HFF-Myc (cell line): ENCODE results near the gene RNF5.

ENCODE experiments used
- DNase-seq: peaks from one replicate; pipeline ENCODE4 v3.0.0-alpha.2; 2011; ENCODE audit warnings: low read depth; ENCODE audit errors: extremely low read depth
- H3K4me3 ChIP-seq: replicated peaks from 2 replicates; pipeline ENCODE4 v1.5.1; 2011; ENCODE audit warnings: low read depth, mild to moderate bottlenecking, control low read depth, low read length
- TF ChIP-seq, protein P1 (sequence below): IDR thresholded peaks from 2 replicates; pipeline ENCODE4 v1.5.1; 2012; ENCODE audit warnings: mild to moderate bottlenecking, low read depth, low read length, control low read depth; ENCODE audit errors: missing control alignments

The RNF5 gene

GRCh38 chr6:32222333-32223230 lies 44.4 kb downstream of the RNF5 start:
- TF ChIP-seq, protein P1, sequence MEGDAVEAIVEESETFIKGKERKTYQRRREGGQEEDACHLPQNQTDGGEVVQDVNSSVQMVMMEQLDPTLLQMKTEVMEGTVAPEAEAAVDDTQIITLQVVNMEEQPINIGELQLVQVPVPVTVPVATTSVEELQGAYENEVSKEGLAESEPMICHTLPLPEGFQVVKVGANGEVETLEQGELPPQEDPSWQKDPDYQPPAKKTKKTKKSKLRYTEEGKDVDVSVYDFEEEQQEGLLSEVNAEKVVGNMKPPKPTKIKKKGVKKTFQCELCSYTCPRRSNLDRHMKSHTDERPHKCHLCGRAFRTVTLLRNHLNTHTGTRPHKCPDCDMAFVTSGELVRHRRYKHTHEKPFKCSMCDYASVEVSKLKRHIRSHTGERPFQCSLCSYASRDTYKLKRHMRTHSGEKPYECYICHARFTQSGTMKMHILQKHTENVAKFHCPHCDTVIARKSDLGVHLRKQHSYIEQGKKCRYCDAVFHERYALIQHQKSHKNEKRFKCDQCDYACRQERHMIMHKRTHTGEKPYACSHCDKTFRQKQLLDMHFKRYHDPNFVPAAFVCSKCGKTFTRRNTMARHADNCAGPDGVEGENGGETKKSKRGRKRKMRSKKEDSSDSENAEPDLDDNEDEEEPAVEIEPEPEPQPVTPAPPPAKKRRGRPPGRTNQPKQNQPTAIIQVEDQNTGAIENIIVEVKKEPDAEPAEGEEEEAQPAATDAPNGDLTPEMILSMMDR: no peak
- no peak for DNase-seq
- H3K4me3 ChIP-seq: no peak overlapping the region

GRCh38 chr6:32223258-32224235 lies 45.3 kb downstream of the RNF5 start, which contains the start of gene NOTCH4:
Gene NOTCH4, minus strand, starts transcription at chr6:32224067. Its CDS starts 139 bp downstream, at chr6:32223928.
- TF ChIP-seq, protein P1: no peak

GRCh38 chr6:32224696-32225095 lies 46.5 kb downstream of the RNF5 start:
- TF ChIP-seq, protein P1: no peak
- no peak overlapping the region for H3K4me3 ChIP-seq
- no peak for DNase-seq

More at GRCh38 chr6:32223258-32224235, 45.3 kb downstream of the RNF5 start, which contains the start of gene NOTCH4:
- no peak within 1 kb of the TSS for H3K4me3 ChIP-seq
- no peak for DNase-seq

DNA sequence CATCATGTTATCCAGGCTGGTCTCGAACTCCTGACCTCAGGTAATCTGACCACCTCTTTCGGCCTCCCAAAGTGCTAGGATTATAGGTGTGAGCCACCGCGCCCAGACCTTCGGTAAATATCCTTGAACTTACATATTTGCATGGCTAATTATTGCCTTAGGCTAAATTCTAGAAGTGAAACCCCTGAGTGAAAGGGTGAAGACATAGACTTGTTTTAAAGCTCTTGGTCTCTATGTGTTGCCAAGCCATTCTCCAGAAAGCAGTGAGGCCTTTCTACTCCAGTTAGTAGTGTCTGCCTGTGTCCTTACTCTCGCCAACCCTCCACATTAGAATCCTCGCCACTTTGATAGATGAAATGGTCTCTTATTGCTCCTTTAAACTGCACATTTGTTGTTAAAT lies 48.2 kb downstream of the RNF5 start:
- TF ChIP-seq, protein P1: no peak
- no peak overlapping the region for H3K4me3 ChIP-seq

More for the DNA sequence above, 48.2 kb downstream of the RNF5 start:
- DNase-seq: no peak
